Thymus (tissue), 11 donors: Measurements from ENCODE around the gene HCN2. TPM values are rescaled to one million over a fixed set of nuclear protein-coding genes. Genes with fewer than 3 reads are reported as not detected.

Source experiments
- DNase-seq, 9 donors: peaks; one replicate each; pipeline ENCODE4 v3.0.0-alpha.2; 2013; ENCODE audit warnings: low spot score in 9 of 9, low read depth in 6 of 9, missing footprints in 1 of 9
- H3K27ac ChIP-seq, 2 donors: one replicate each; pipeline ENCODE4 v1.5.1; 2013; ENCODE audit warnings: control low read depth in 1 of 2, low read depth in 1 of 2, low read length in 1 of 2, mild to moderate bottlenecking in 1 of 2, moderate library complexity in 1 of 2
- H3K27me3 ChIP-seq, 2 donors: one replicate each; pipeline ENCODE4 v1.5.1; 2013; ENCODE audit warnings: low read length in 1 of 2; ENCODE audit not compliant: control insufficient read depth in 2 of 2, insufficient read depth in 1 of 2
- H3K36me3 ChIP-seq, 2 donors: one replicate each; pipeline ENCODE4 v1.5.1; 2013; ENCODE audit warnings: low read length in 1 of 2, mild to moderate bottlenecking in 1 of 2, moderate library complexity in 1 of 2; ENCODE audit not compliant: control insufficient read depth in 2 of 2, insufficient read depth in 2 of 2
- H3K4me1 ChIP-seq, 2 donors: one replicate each; pipeline ENCODE4 v1.5.1; 2013; ENCODE audit warnings: low read length in 2 of 2; ENCODE audit not compliant: control insufficient read depth in 2 of 2, insufficient read depth in 2 of 2
- H3K4me3 ChIP-seq, 2 donors: one replicate each; pipeline ENCODE4 v1.5.1; 2013; ENCODE audit warnings: low read length in 2 of 2, control low read depth in 1 of 2, mild to moderate bottlenecking in 1 of 2
- H3K9me3 ChIP-seq, 2 donors: one replicate each; pipeline ENCODE4 v1.5.1; 2013; ENCODE audit warnings: low read length in 1 of 2, mild to moderate bottlenecking in 1 of 2; ENCODE audit not compliant: control insufficient read depth in 2 of 2, insufficient read depth in 1 of 2
- WGBS: extraction: QIAGEN DNeasy Blood & Tissue Kit; methylation state at CpG from one replicate; pipeline ENCODE4 v1.1.7; 2013; 5-methylcytosine and 5-hydroxymethylcytosine counted together
- polyA plus RNA-seq: library from polyadenylated mRNA; stranded (reverse); fragments of 200-250 nt; gene quantifications from one replicate; pipeline ENCODE4 v1.2.3, GENCODE V29; 2013
- total RNA-seq: library from RNA; stranded (reverse); fragments of 120-200 nt; gene quantifications from one replicate; pipeline ENCODE4 v1.2.4, GENCODE V29; 2013
- donor health status: healthy.

Gene HCN2
- total and polyA plus RNA-seq, 2 donors: 0.05 to 0.46 TPM

DNA sequence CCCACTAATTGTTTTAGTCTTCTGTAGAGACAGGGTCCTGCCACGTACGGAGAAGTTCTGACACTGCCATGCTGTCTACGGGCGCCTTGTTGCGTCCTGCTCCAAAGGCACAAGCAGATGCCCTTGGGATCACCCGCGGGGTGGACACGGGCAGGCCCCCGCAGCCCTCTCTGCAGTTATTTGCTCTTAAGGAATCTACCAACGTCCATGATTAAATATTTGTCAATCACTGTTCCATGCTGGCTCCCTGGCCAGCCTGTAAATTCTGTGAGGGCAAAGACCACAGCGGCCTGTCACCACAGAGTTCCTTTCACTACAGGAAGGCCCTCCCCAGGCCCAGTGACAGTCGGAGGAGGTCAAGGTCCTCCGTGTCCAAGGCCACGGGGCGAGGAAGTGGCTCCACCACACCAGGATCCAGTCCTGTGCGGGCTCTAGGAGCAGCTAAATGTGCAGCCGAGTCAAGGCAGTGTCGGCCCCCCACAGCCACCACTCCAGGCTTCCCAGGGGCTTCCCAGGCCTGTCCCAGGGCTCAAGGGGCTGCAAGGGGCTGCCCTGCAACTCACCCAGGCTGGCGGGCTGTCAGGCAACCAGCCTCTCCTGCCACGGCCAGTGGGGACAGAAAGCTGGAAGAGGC, 71.2 kb downstream of the HCN2 start:
- peaks cover 21 to 26% of the 10 kb centered on the region in 2 donors for H3K36me3 ChIP-seq
- 40% methylated on average over 20 of the region's 20 CpGs for WGBS
- H3K27me3 ChIP-seq: no peaks in the 10 kb centered on the region
- DNase-seq: no peak
- H3K9me3 ChIP-seq: peaks cover 0 to 12% of the 10 kb centered on the region in 2 donors
- peak overlapping the region; percentile 82 to 89 for H3K27ac ChIP-seq
- H3K4me1 ChIP-seq: peaks cover 25 to 40% of the 10 kb centered on the region in 2 donors
- peak overlapping the region; percentile 66 to 95 for H3K4me3 ChIP-seq

DNA sequence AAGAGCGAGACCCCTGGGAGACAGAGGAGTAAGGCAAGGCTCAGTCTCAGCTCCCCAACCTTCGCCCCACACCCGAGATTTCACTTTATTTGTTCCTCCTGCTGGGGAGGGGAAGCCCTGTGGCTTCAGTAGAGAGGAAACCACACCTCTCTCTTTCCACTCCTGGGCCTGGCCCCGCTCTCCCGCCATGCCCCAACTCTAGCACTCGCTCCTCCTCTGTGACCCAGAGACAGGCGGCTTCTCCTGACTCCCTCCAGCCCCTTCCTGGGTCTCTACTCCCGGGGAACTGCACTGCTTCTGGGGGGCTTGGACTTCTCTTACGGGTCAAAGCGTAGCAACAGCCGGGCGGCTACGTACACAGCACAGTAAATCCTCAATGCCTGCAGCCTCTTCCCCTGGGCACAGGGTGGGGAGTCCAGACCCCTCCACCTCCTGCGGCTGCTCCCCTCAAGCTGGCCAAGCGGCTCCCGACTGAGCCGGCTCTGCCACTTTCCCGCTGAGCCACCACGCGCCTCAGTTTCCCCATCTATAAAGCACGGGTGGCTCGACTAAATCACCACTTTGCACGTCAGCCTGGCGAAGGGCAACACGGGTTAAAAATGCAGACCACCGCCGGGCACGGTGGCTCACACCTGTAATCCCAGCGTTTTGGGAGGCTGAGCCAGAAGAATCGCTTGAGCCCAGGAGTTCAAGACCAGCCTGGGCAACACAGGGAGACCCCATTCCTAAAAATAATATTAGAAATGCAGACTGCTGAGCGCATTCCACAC, 71.9 kb downstream of the HCN2 start:
- H3K4me3 ChIP-seq: peak overlapping the region; percentile 66 to 95
- H3K9me3 ChIP-seq: peaks cover 0 to 12% of the 10 kb centered on the region in 2 donors
- peak in 3 of 9 donors; percentile 39 to 72 (median 41) for DNase-seq
- peaks cover 25 to 40% of the 10 kb centered on the region in 2 donors for H3K4me1 ChIP-seq
- peak overlapping the region; percentile 82 to 89 for H3K27ac ChIP-seq
- no peaks in the 10 kb centered on the region for H3K27me3 ChIP-seq
- 4% methylated on average over 31 of the region's 31 CpGs for WGBS
- peaks cover 21 to 26% of the 10 kb centered on the region in 2 donors for H3K36me3 ChIP-seq

DNA sequence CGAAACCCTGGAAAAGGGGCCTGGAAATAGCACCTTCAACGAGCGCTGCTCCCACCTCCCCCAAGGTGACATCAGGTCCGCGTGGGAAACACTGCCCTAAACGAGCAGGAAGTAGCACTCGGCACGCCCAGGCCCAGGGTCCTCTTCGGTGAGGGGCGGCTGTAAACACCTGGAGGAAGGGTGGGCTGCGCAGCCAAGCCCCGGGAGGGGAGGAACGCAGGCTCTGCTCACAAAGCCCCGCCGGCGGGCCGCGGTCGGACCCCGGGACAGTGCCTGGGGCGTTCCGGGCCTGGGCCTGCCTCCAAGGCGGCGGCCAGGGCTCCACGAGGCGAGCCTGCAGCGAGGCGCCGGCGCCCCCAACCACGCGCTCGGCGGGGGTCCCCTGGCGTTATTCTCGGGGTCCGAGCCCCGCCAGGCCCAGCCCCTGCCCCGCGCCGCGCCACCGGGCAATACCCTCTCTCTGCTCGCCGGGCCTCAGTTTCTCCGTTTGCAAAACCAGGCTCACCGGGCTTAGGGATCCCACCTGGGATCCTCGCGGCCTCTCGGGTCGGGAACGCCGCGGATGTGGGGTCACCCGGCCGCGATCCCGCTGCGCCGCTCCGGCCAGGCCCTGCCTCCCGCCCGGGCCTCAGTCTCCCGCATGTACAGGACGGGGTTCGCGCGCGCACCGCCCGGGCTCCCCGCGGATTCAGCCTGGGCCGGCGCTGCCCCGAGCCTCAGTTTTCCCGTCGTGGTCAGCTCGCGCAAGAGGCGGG, 72.7 kb downstream of the HCN2 start:
- peaks cover 16 to 20% of the 10 kb centered on the region in 2 donors for H3K36me3 ChIP-seq
- H3K4me3 ChIP-seq: peak overlapping the region; percentile 66 to 95
- DNase-seq: peak in 5 of 9 donors; percentile 40 to 79 (median 54)
- H3K4me1 ChIP-seq: peaks cover 25 to 40% of the 10 kb centered on the region in 2 donors
- WGBS: under 1% methylated on average over 81 of the region's 81 CpGs
- H3K27me3 ChIP-seq: no peaks in the 10 kb centered on the region
- peak overlapping the region; percentile 82 to 89 for H3K27ac ChIP-seq
- H3K9me3 ChIP-seq: peaks cover 0 to 18% of the 10 kb centered on the region in 2 donors

DNA sequence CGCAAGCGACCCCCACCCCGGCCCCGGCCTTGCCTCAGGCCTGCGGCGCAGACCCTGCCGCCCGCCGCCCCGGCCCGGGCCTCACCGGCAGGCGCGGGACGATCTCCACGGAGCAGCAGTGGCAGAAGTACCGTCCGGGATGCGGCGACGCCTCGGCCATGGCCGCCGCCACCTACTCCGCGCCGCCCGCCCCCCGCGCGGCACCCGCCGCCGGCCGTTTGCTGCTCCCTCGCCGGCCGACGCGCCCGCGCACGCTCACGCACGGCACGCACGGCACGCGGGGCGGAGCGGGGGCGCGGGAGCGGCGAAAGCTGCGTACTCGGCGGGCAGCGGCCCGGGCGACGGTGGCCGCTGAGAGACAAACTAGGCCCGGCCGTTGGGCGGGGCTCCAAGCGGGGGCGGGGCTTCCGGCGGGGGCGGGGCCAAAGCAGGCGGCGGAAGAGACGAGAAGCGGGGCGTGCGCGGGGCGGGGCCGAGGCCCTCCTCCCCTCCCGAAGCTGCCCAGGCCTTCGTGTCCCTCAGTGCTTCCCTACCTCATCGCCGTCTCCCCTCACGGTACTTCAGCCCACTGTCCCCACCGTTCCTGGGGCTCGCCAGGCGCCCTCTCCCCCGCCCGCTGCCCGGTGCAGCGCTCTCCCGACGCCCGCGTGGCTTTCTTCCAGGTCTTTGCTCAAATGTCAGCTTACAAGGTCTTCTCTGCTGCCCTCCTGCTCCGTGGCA, 73.4 kb downstream of the HCN2 start, which contains the start of gene RNF126:
Gene RNF126 (minus strand): TSS at position 253 of the 720 bp plus-strand sequence. CDS start 93 bp downstream, at position 160.
- Histone ChIP-seq H3K27me3 (peaks cover 0 to 3% of the 10 kb centered on the region in 2 donors), H3K36me3 (peaks cover 9 to 12% of the 10 kb centered on the region in 2 donors), H3K27ac (peak within 1 kb of the TSS; percentile 82 to 89), H3K9me3 (peaks cover 0 to 23% of the 10 kb centered on the region in 2 donors), H3K4me1 (peaks cover 25 to 40% of the 10 kb centered on the region in 2 donors), H3K4me3 (peak within 1 kb of the TSS; percentile 66 to 95)
- peak in 7 of 9 donors; percentile 71 to 92 (median 82) for DNase-seq
- 1% methylated on average over 97 of the region's 97 CpGs for WGBS

DNA sequence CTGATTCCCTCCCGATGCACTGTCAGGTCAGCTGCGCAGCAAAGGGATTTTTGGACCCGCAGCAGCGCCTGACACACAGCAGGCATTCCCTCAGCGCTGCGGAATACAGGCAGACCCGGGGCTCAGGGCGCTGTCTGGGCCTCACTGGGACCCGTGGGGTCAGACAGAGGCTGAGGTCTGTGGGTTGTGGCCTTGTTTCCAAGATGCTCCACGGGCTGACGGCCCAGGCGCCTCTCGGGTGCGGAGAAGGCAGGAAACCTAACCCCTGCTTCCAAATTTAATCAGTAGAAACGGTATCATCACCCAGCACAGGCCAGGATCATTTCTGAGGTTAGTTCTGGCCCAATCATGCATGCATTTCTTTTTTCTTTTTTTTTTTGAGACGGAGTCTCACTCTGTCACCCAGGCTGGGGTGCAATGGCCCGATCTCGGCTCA, 74.0 kb downstream of the HCN2 start:
- peaks cover 4 to 7% of the 10 kb centered on the region in 2 donors for H3K36me3 ChIP-seq
- H3K4me3 ChIP-seq: peak overlapping the region; percentile 46 to 95
- H3K9me3 ChIP-seq: peaks cover 0 to 27% of the 10 kb centered on the region in 2 donors
- peaks cover 25 to 40% of the 10 kb centered on the region in 2 donors for H3K4me1 ChIP-seq
- WGBS: 73% methylated on average over 18 of the region's 18 CpGs
- H3K27me3 ChIP-seq: peaks cover 0 to 3% of the 10 kb centered on the region in 2 donors
- DNase-seq: no peak
- H3K27ac ChIP-seq: peak overlapping the region; percentile 67 to 73

DNA sequence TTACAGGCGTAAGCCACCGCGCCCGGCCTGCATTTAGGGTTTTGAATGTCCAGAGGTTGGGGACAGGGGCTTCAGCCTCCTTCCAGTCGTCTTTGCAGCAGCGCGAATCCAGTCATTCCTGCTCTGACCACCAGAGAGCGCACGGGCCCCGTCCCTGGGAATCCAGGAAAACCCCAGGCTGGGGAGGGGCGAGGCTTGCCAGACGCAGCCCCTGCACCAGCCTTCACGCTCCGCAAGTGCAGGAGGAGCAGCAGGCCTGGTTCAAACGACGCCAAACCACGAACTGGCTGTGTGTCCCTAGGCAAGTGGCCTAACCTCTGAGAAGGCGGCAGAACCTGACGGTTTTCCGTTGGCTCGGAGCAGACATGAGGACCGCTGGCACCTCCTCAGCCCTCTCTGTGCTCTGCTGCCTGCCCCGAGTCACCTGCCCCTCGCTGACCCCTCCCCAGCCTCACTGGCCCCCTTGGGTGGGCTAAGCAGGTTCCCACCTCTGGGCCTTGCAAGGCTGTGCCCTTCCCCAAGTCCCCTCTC, 75.3 kb downstream of the HCN2 start:
- Histone ChIP-seq H3K27me3 (peaks cover 0 to 9% of the 10 kb centered on the region in 2 donors), H3K36me3 (peaks cover 0 to 2% of the 10 kb centered on the region in 2 donors), H3K27ac (no peak overlapping the region), H3K9me3 (peaks cover 0 to 27% of the 10 kb centered on the region in 2 donors), H3K4me1 (peaks cover 24 to 34% of the 10 kb centered on the region in 2 donors), H3K4me3 (no peak overlapping the region)
- peak in 6 of 9 donors; percentile 49 to 83 (median 70) for DNase-seq
- 18% methylated on average over 24 of the region's 24 CpGs for WGBS
